ENCODE measurements around the gene LRRK1. TPM values are rescaled to one million over a fixed set of nuclear protein-coding genes. Genes with fewer than 3 reads are reported as not detected.

LRRK1 gene
- total and polyA plus RNA-seq, 2 of the 13 experiments (the other 11 are each of a cell fraction or from before 2014, with no cell fraction given): 0.13 to 1.2 TPM

DNA sequence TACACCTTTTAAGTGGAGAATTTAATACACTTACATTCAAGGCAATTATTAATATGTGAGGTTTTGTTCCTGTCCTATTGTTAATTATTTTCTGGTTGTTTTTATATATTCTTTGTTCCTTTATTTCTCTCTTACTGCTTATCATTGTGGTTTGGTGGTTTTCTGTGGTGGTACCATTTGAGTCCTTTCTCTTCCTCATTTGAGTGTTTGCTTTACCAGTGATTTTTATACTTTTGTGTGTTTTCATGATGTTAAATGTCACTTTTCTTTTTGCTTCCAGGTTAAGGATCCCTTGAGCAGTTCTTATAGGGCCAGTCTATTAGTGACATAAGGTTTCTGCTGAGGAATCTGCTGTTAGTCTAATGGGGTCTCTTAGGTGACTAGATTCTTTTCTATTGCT is 116.5 kb downstream of the LRRK1 start:
- in situ Hi-C loops (cut with HindIII; ENCODE audit: extremely low pct_ligation_motif_present, low pct_unique_long_range_greater_than_20kb): no loop called here
- CTCF ChIA-PET (ENCODE audit: low intra/inter-chr PET ratio, low total read pairs): no interaction called here

More for the DNA sequence above, 116.5 kb downstream of the LRRK1 start:
- no peak for DNase-seq (ENCODE audit: low spot score)
- POLR2A ChIA-PET: no interaction called here
- H3K4me2 ChIP-seq (ENCODE audit: low read depth, low read length): no peak overlapping the region
- H3K27me3 ChIP-seq (ENCODE audit: control insufficient read depth in 1 of 2, insufficient read depth in 2 of 2, low read length in 2 of 2): peaks cover 0 to 5% of the 10 kb centered on the region in 2 experiments; a peak in 1 of 5 replicates
- no peak for FAIRE-seq
- no TSS peak for BruUV-seq (replicated peaks)
- H3K36me3 ChIP-seq (replicated peaks in 1 of 2; ENCODE audit: control insufficient read depth in 1 of 2, insufficient read depth in 2 of 2, low read length in 2 of 2): no peaks in the 10 kb centered on the region
- no peaks in the 10 kb centered on the region for H3K79me2 ChIP-seq (ENCODE audit: insufficient read depth, low read length)
- no peak for ATAC-seq
- no peak overlapping the region for H3K9ac ChIP-seq (ENCODE audit: insufficient read depth, low read depth, low read length)
- no peak overlapping the region for H2AFZ ChIP-seq (ENCODE audit: low read length)
- no peak overlapping the region for H3K27ac ChIP-seq (ENCODE audit: extremely low read length, insufficient read depth, low read length)
- no peaks in the 10 kb centered on the region for H4K20me1 ChIP-seq (ENCODE audit: insufficient read depth, low read length)
- H3K9me3 ChIP-seq (ENCODE audit: low read length): peaks cover 6% of the 10 kb centered on the region; the same call in 1 of the 2 replicates
- intact Hi-C loops (cut with micrococcal nuclease; ENCODE audit: unreplicated experiment): no loop called here
- H3K4me3 ChIP-seq (replicated peaks in 1 of 3; ENCODE audit: insufficient read depth in 1 of 3, low read depth in 2 of 3, low read length in 3 of 3): no peak overlapping the region
- no peak for TF ChIP-seq NCOA5 (CRISPR knock-in tag; IDR thresholded peaks at IDR 0.05)
- no peak for TF ChIP-seq ETV5 (CRISPR knock-in tag; IDR thresholded peaks at IDR 0.05; ENCODE audit: borderline replicate concordance)
- TF ChIP-seq ZNF333 (CRISPR knock-in tag; IDR thresholded peaks at IDR 0.05; ENCODE audit: borderline replicate concordance): no peak
- no peak for TF ChIP-seq ZBTB46 (CRISPR knock-in tag; IDR thresholded peaks at IDR 0.05; ENCODE audit: borderline replicate concordance)
- TF ChIP-seq SMARCC2 (IDR thresholded peaks at IDR 0.05): no peak
- no peak for TF ChIP-seq ZNF598 (CRISPR knock-in tag; IDR thresholded peaks at IDR 0.05; ENCODE audit: borderline replicate concordance)
- TF ChIP-seq, protein P1, sequence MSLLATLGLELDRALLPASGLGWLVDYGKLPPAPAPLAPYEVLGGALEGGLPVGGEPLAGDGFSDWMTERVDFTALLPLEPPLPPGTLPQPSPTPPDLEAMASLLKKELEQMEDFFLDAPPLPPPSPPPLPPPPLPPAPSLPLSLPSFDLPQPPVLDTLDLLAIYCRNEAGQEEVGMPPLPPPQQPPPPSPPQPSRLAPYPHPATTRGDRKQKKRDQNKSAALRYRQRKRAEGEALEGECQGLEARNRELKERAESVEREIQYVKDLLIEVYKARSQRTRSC (CRISPR knock-in tag; IDR thresholded peaks at IDR 0.05; ENCODE audit: low read depth): no peak
- TF ChIP-seq, protein P2, sequence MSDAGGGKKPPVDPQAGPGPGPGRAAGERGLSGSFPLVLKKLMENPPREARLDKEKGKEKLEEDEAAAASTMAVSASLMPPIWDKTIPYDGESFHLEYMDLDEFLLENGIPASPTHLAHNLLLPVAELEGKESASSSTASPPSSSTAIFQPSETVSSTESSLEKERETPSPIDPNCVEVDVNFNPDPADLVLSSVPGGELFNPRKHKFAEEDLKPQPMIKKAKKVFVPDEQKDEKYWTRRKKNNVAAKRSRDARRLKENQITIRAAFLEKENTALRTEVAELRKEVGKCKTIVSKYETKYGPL (CRISPR knock-in tag; IDR thresholded peaks at IDR 0.05): no peak
- TF ChIP-seq CENPT (CRISPR knock-in tag; IDR thresholded peaks at IDR 0.05; ENCODE audit: low read depth): no peak
- H3K4me1 ChIP-seq (ENCODE audit: insufficient read depth, low read length): no peaks in the 10 kb centered on the region
